GM11168 (cell line): ENCODE data around the gene ELAVL4.
"Not testable (repeated sequence)": the region's sequence is repeated elsewhere in the genome, so short reads cannot be mapped to it uniquely, and the experiment has no call there.

Experiments used
- in situ Hi-C: fragments of 300-500 bp; cut with MboI; formaldehyde crosslinking; loops from one replicate; pipeline ENCODE4 v1.12.0; 2022; ENCODE audit warnings: low sequenced_read_pairs; ENCODE audit not compliant: unreplicated experiment

The ELAVL4 gene

GRCh38 chr1:50112193-50112592 is 3.5 kb downstream of the ELAVL4 start:
- in situ Hi-C loops: no loop called here

- in situ Hi-C loops: no loop called here
These were observed 14.4 kb downstream of the ELAVL4 start for GRCh38 chr1:50123071-50123470.

- in situ Hi-C loops: no loop called here
These were observed 18.4 kb downstream of the ELAVL4 start for GRCh38 chr1:50126927-50127715.

- in situ Hi-C loops: no loop called here
These were observed 20.5 kb downstream of the ELAVL4 start for GRCh38 chr1:50129201-50129600.

GRCh38 chr1:50132347-50132894 is 23.7 kb downstream of the ELAVL4 start:
- in situ Hi-C loops: no loop called here

GRCh38 chr1:50135716-50136115 is 27.0 kb downstream of the ELAVL4 start:
- in situ Hi-C loops: no loop called here

- in situ Hi-C loops: no loop called here
These were observed 30.8 kb downstream of the ELAVL4 start for GRCh38 chr1:50139339-50140181.

- in situ Hi-C loops: no loop called here
These were observed 31.4 kb downstream of the ELAVL4 start for GRCh38 chr1:50140182-50140447.

GRCh38 chr1:50147191-50147850 is 38.6 kb downstream of the ELAVL4 start:
- in situ Hi-C loops: no loop called here

- in situ Hi-C loops: no loop called here
These were observed 39.6 kb downstream of the ELAVL4 start for GRCh38 chr1:50148142-50148923.

GRCh38 chr1:50152236-50152635 is 43.5 kb downstream of the ELAVL4 start:
- in situ Hi-C loops: no loop called here

GRCh38 chr1:50155541-50155940 is 46.8 kb downstream of the ELAVL4 start:
- in situ Hi-C loops: no loop called here

GRCh38 chr1:50156241-50157010 is 47.7 kb downstream of the ELAVL4 start:
- in situ Hi-C loops: no loop called here

- in situ Hi-C loops: no loop called here
These were observed 48.7 kb downstream of the ELAVL4 start for GRCh38 chr1:50157306-50157941.

GRCh38 chr1:50158421-50158820 is 49.7 kb downstream of the ELAVL4 start:
- in situ Hi-C loops: no loop called here

- in situ Hi-C loops: no loop called here
These were observed 55.0 kb downstream of the ELAVL4 start for GRCh38 chr1:50163680-50164079.

- in situ Hi-C loops: not testable (repeated sequence)
These were observed 57.6 kb downstream of the ELAVL4 start for GRCh38 chr1:50166351-50166750.

- in situ Hi-C loops: no loop called here
These were observed 63.6 kb downstream of the ELAVL4 start for GRCh38 chr1:50172299-50172698.

- in situ Hi-C loops: no loop called here
These were observed 65.4 kb downstream of the ELAVL4 start for GRCh38 chr1:50174101-50174500.
